ENCODE measurements around the gene GRPR. TPM values are rescaled to one million over a fixed set of nuclear protein-coding genes. Genes with fewer than 3 reads are reported as not detected.

GRPR gene
- total RNA-seq, 1 experiment from 2014 or later: 28.8 TPM

GRCh38 chrX:16136080-16136479 lies 12.7 kb downstream of the GRPR start:
- Histone ChIP-seq H2BK5ac (ENCODE audit: insufficient read length, low read length) (no peak overlapping the region), H4K91ac (ENCODE audit: insufficient read length, low read depth, low read length) (no peak overlapping the region), H3K4me1 (ENCODE audit: insufficient read depth, low read length) (peaks cover 7% of the 10 kb centered on the region; the same call in 1 of the 2 replicates), H3K9me3 (ENCODE audit: control insufficient read depth, low read depth, low read length) (no peaks in the 10 kb centered on the region), H2AFZ (ENCODE audit: low read length) (no peak overlapping the region), H4K8ac (replicated peaks; ENCODE audit: insufficient read length, low read depth, low read length) (no peak overlapping the region), H2BK20ac (ENCODE audit: low read depth, low read length, poor library complexity, severe bottlenecking) (no peak overlapping the region), H2BK12ac (ENCODE audit: insufficient read length, low read depth, low read length) (no peak overlapping the region), H3K79me1 (ENCODE audit: insufficient read depth, low read depth, low read length, poor library complexity, severe bottlenecking) (no peaks in the 10 kb centered on the region), H3K4ac (ENCODE audit: low read depth, low read length) (no peak overlapping the region), H3K27me3 (ENCODE audit: insufficient read depth, low read length) (no peaks in the 10 kb centered on the region), H2BK15ac (ENCODE audit: low read depth, low read length) (no peak overlapping the region), H4K5ac (ENCODE audit: insufficient read length, low read depth, low read length) (no peak overlapping the region), H3K23ac (ENCODE audit: insufficient read length, low read depth, low read length) (no peak overlapping the region), H3K4me2 (ENCODE audit: insufficient read depth, insufficient read length, low read length) (no peak overlapping the region), H3K56ac (ENCODE audit: insufficient read length, low read depth, low read length) (no peak overlapping the region), H3T11ph (ENCODE audit: low read length) (no peak overlapping the region), H2AK5ac (ENCODE audit: insufficient read length, low read length) (no peak overlapping the region), H4K20me1 (ENCODE audit: control insufficient read depth, insufficient read depth, insufficient read length) (no peaks in the 10 kb centered on the region), H3K14ac (ENCODE audit: insufficient read depth, low read length) (no peak overlapping the region), H3K9ac (ENCODE audit: extremely low read depth, insufficient read length, low read length) (no peak overlapping the region), H2BK120ac (ENCODE audit: low read depth, low read length, poor library complexity, severe bottlenecking) (no peak overlapping the region), H3K27ac (ENCODE audit: insufficient read length, low read depth, low read length) (no peak overlapping the region), H3K18ac (ENCODE audit: insufficient read length, low read depth, low read length) (no peak overlapping the region), H3K23me2 (ENCODE audit: insufficient read length, low read depth, low read length, poor library complexity, severe bottlenecking) (no peaks in the 10 kb centered on the region), H3K79me2 (ENCODE audit: insufficient read depth, low read length) (peaks cover 73% of the 10 kb centered on the region)
- Mint-ChIP-seq H3K4me3 (no peak overlapping the region), H3K4me1 (peaks cover 28 to 34% of the 10 kb centered on the region in 2 experiments), H3K27me3 (ENCODE audit: low read depth) (no peaks in the 10 kb centered on the region), H3K9me3 (no peaks in the 10 kb centered on the region), H3K36me3 (ENCODE audit: insufficient read depth in 1 of 3, low read depth in 3 of 3) (peaks cover under 1 to 31% (median 8%) of the 10 kb centered on the region in 3 experiments; a peak in 5 of 7 replicates), H3K27ac (peak overlapping the region in 1 of 3 experiments; percentile 18; a peak in 1 of 7 replicates)
- TF ChIP-seq, protein P1, sequence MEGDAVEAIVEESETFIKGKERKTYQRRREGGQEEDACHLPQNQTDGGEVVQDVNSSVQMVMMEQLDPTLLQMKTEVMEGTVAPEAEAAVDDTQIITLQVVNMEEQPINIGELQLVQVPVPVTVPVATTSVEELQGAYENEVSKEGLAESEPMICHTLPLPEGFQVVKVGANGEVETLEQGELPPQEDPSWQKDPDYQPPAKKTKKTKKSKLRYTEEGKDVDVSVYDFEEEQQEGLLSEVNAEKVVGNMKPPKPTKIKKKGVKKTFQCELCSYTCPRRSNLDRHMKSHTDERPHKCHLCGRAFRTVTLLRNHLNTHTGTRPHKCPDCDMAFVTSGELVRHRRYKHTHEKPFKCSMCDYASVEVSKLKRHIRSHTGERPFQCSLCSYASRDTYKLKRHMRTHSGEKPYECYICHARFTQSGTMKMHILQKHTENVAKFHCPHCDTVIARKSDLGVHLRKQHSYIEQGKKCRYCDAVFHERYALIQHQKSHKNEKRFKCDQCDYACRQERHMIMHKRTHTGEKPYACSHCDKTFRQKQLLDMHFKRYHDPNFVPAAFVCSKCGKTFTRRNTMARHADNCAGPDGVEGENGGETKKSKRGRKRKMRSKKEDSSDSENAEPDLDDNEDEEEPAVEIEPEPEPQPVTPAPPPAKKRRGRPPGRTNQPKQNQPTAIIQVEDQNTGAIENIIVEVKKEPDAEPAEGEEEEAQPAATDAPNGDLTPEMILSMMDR (conservative IDR thresholded peaks at IDR 0.05): no peak
- DNase-seq: no peak
- no CpG with 5 or more reads among the region's 2 CpGs for WGBS (ENCODE audit: extremely low coverage, insufficient read length, low lambda C conversion rate)
